ENCODE results near the gene RAF1. TPM values are rescaled to one million over a fixed set of nuclear protein-coding genes. Genes with fewer than 3 reads are reported as not detected.
"Not testable (repeated sequence)": the region's sequence is repeated elsewhere in the genome, so short reads cannot be mapped to it uniquely, and the experiment has no call there.

Gene RAF1
- total and polyA plus RNA-seq, 2 donors (not counting 3 experiments of a cell fraction or from before 2014, with no cell fraction given): 73.8 to 86.2 TPM

- Histone ChIP-seq H3K4me3 (replicated peaks in 1 of 3; ENCODE audit: insufficient read depth in 1 of 3, low read depth in 1 of 3, low read length in 3 of 3) (no peak overlapping the region), H4K20me1 (replicated peaks; ENCODE audit: control insufficient read depth, extremely low read depth, insufficient read depth, low read length) (peaks cover 10% of the 10 kb centered on the region), H3K4me2 (ENCODE audit: insufficient read depth, low read length) (no peak overlapping the region), H3K27ac (ENCODE audit: insufficient read depth, low read depth, low read length) (no peak overlapping the region), H3K9me3 (replicated peaks; ENCODE audit: control insufficient read depth, insufficient read depth, low read length) (no peaks in the 10 kb centered on the region), H3K4me1 (ENCODE audit: control insufficient read depth, extremely low read depth, insufficient read depth, low read length) (no peaks in the 10 kb centered on the region), H3K27me3 (ENCODE audit: control insufficient read depth in 2 of 2, insufficient read depth in 2 of 2, low read length in 2 of 2) (no peaks in the 10 kb centered on the region), H3K9me1 (replicated peaks; ENCODE audit: control insufficient read depth, extremely low read depth, insufficient read depth, low read length) (no peaks in the 10 kb centered on the region), H3K9ac (replicated peaks; ENCODE audit: extremely low read depth, insufficient read depth, low read length) (no peak overlapping the region), H2AFZ (ENCODE audit: low read depth, low read length) (no peak overlapping the region), H3K36me3 (ENCODE audit: control insufficient read depth in 2 of 2, extremely low read depth in 1 of 2, insufficient read depth in 2 of 2, low read length in 2 of 2) (no peaks in the 10 kb centered on the region), H3K79me2 (ENCODE audit: control insufficient read depth, insufficient read depth, low read length) (peaks cover 87% of the 10 kb centered on the region)
- DNase-seq (ENCODE audit: low read depth, low spot score) (no peak), FAIRE-seq (no peak)
- no peak for TF ChIP-seq MYC (IDR thresholded peaks at IDR 0.05; ENCODE audit: low read depth, low read length)
- no peak for TF ChIP-seq GATA2 (IDR thresholded peaks at IDR 0.05; ENCODE audit: insufficient read depth, insufficient read length, low read depth, low read length)
- TF ChIP-seq POLR2A (IDR thresholded peaks at IDR 0.05; ENCODE audit: low read depth, low read length): no peak
- no peak for TF ChIP-seq JUN (IDR thresholded peaks at IDR 0.05; ENCODE audit: borderline replicate concordance, insufficient read depth, insufficient read length, low read depth)
- TF ChIP-seq POLR2AphosphoS5 (IDR thresholded peaks at IDR 0.05; ENCODE audit: insufficient read depth, low read depth, low read length): no peak
- no peak for TF ChIP-seq EZH2 (IDR thresholded peaks at IDR 0.05; ENCODE audit: borderline replicate concordance, low read depth, low read length, severe bottlenecking)
- no peak for TF ChIP-seq FOS (IDR thresholded peaks at IDR 0.05; ENCODE audit: borderline replicate concordance, insufficient read depth, low read length)
- no peak for TF ChIP-seq MAX (IDR thresholded peaks at IDR 0.05; ENCODE audit: insufficient read depth, insufficient read length)
- no peak for TF ChIP-seq CTCF (IDR thresholded peaks at IDR 0.05; ENCODE audit: extremely low read depth in 1 of 2, insufficient read depth in 1 of 2, low read depth in 1 of 2, low read length in 2 of 2)
- no TSS peak for BruUV-seq (replicated peaks)
- dilution Hi-C loops (cut with MboI; ENCODE audit: extremely low pct_ligation_motif_present, low sequenced_read_pairs): no loop called here
- intact Hi-C loops (cut with micrococcal nuclease): no loop called here
- ChIA-PET CTCF (no interaction called here), POLR2A (no interaction called here)
These were observed 20.9 kb downstream of the RAF1 start for GRCh38 chr3:12643010-12643380.

GRCh38 chr3:12640853-12641252, 23.1 kb downstream of the RAF1 start:
- CTCF ChIA-PET; BruUV-seq (replicated peaks): not testable (repeated sequence)

More at GRCh38 chr3:12640853-12641252, 23.1 kb downstream of the RAF1 start:
- H3K27me3 ChIP-seq (ENCODE audit: control insufficient read depth in 2 of 2, insufficient read depth in 2 of 2, low read length in 2 of 2); DNase-seq (ENCODE audit: low read depth, low spot score); H3K27ac ChIP-seq (ENCODE audit: insufficient read depth, low read depth, low read length); H3K4me2 ChIP-seq (ENCODE audit: insufficient read depth, low read length); dilution Hi-C loops (cut with MboI; ENCODE audit: extremely low pct_ligation_motif_present, low sequenced_read_pairs); H3K4me3 ChIP-seq (replicated peaks in 1 of 3; ENCODE audit: insufficient read depth in 1 of 3, low read depth in 1 of 3, low read length in 3 of 3); POLR2A ChIA-PET; FAIRE-seq; H4K20me1 ChIP-seq (replicated peaks; ENCODE audit: control insufficient read depth, extremely low read depth, insufficient read depth, low read length); H3K36me3 ChIP-seq (ENCODE audit: control insufficient read depth in 2 of 2, extremely low read depth in 1 of 2, insufficient read depth in 2 of 2, low read length in 2 of 2); H3K9me3 ChIP-seq (replicated peaks; ENCODE audit: control insufficient read depth, insufficient read depth, low read length); H3K9ac ChIP-seq (replicated peaks; ENCODE audit: extremely low read depth, insufficient read depth, low read length); intact Hi-C loops (cut with micrococcal nuclease); H3K9me1 ChIP-seq (replicated peaks; ENCODE audit: control insufficient read depth, extremely low read depth, insufficient read depth, low read length); H2AFZ ChIP-seq (ENCODE audit: low read depth, low read length); H3K4me1 ChIP-seq (ENCODE audit: control insufficient read depth, extremely low read depth, insufficient read depth, low read length): not testable (repeated sequence)
- H3K79me2 ChIP-seq (ENCODE audit: control insufficient read depth, insufficient read depth, low read length): peaks cover 88% of the 10 kb centered on the region

Measured in endothelial cell of umbilical vein (primary cell).